Transverse colon (tissue), 3 donors: ENCODE measurements around the gene CIT.

ENCODE experiments used
- POLR2A ChIP-seq: fragments of 450-650 bp; IDR thresholded peaks from one replicate; pipeline ENCODE4 v1.6.1; 2016; ENCODE audit warnings: antibody characterized with exemption, mild to moderate bottlenecking, moderate library complexity
- POLR2AphosphoS5 ChIP-seq, 3 donors: sonication (generic); formaldehyde crosslinking; IDR thresholded peaks; one replicate each; pipeline ENCODE4 v1.6.1; 2016; ENCODE audit warnings: antibody characterized with exemption in 3 of 3

- TF ChIP-seq POLR2A: no peak
- peak in 1 of 3 donors; percentile 23 for TF ChIP-seq POLR2AphosphoS5 (IDR thresholded peaks at IDR 0.05)
Measured at GRCh38 chr12:119684711-119685369, 192.3 kb downstream of the CIT start.
